T-helper 2 cell treated with Interferon-gamma antibody and Interleukin-4, amounts not matched to agents 5 μg/mL and 100 μg/mL, for 36 hours (primary cell): ENCODE data around the gene PEX10.

ENCODE experiments used
- DNase-seq: peaks from one replicate; pipeline ENCODE4 v3.0.0; 2021; ENCODE audit warnings: low spot score
- H3K27ac Mint-ChIP-seq: one replicate; pipeline ENCODE4 v1.8.0; 2021; ENCODE audit warnings: mild to moderate bottlenecking, mixed read lengths
- H3K27me3 Mint-ChIP-seq: one replicate; pipeline ENCODE4 v1.8.0; 2021; ENCODE audit warnings: low read depth, mixed read lengths
- H3K36me3 Mint-ChIP-seq: one replicate; pipeline ENCODE4 v1.8.0; 2021; ENCODE audit warnings: low read depth, mixed read lengths
- H3K4me1 Mint-ChIP-seq: one replicate; pipeline ENCODE4 v1.8.0; 2021; ENCODE audit warnings: low read depth, mixed read lengths
- H3K4me3 Mint-ChIP-seq: one replicate; pipeline ENCODE4 v1.8.0; 2022; ENCODE audit warnings: mild to moderate bottlenecking, moderate library complexity, mixed read lengths
- H3K9me3 Mint-ChIP-seq: one replicate; pipeline ENCODE4 v1.8.0; 2021; ENCODE audit warnings: mixed read lengths

PEX10 gene

GRCh38 chr1:2399890-2400575, 12.3 kb downstream of the PEX10 start:
- peaks cover 61% of the 10 kb centered on the region for H3K36me3 Mint-ChIP-seq
- H3K4me3 Mint-ChIP-seq: no peak overlapping the region
- no peaks in the 10 kb centered on the region for H3K27me3 Mint-ChIP-seq
- no peaks in the 10 kb centered on the region for H3K4me1 Mint-ChIP-seq
- DNase-seq: no peak
- H3K9me3 Mint-ChIP-seq: no peaks in the 10 kb centered on the region
- H3K27ac Mint-ChIP-seq: no peak overlapping the region

DNA sequence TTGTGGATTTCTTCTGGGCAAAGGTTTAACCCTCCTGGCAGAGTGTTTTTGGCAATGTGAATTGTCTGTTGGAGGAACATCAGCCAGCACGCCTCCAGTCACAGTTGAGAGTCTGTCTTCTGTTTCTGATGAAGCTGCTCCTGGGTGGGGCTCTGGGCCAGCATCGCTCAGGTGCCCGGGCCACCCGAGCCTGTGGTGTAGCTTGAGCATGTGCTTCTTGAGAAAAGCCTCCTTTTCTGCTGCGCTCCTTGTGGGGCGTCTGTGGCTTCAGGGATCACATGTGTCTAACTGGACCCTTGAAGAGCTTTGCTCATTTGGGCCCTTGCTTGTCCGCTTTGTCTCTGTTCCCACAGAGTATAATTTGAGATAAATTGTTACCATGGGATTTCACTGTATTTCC, 13.5 kb downstream of the PEX10 start:
- Mint-ChIP-seq H3K4me1 (no peaks in the 10 kb centered on the region), H3K27me3 (no peaks in the 10 kb centered on the region), H3K27ac (no peak overlapping the region), H3K4me3 (no peak overlapping the region), H3K9me3 (no peaks in the 10 kb centered on the region), H3K36me3 (peaks cover 63% of the 10 kb centered on the region)
- no peak for DNase-seq

DNA sequence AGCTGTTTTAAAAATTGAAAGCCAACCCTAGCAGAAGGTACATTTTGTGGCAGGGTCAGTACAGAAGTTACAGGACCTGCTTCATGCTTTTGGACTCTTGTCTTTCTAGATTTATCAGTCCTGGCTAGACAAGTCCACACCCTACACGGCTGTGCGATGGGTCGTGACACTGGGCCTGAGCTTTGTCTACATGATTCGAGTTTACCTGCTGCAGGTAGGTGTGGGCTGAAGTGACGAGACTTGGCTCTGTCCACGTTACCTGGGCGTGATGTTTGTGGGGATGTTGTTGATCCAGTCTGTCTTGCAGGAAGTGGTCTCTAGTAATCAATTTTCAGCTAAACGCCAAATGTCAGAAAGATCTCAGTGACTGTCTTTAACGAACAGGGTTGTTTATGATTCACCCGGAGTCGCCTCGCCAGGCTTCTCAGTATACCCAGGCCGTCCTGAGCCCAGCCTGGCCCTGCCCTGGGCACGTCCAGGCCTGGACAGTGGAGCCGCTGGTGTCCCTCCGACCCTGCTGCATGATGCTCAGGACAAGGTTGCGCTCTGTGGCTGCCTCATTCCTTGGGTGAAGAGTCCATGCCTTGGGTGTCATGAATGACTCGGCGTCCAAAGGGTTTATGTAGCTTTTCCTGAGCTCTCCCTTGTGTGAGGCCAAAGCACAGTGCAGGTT, 15.2 kb downstream of the PEX10 start:
- Mint-ChIP-seq H3K36me3 (peaks cover 65% of the 10 kb centered on the region), H3K9me3 (no peaks in the 10 kb centered on the region), H3K27me3 (no peaks in the 10 kb centered on the region), H3K4me1 (peaks cover 9% of the 10 kb centered on the region), H3K4me3 (no peak overlapping the region), H3K27ac (no peak overlapping the region)
- no peak for DNase-seq

DNA sequence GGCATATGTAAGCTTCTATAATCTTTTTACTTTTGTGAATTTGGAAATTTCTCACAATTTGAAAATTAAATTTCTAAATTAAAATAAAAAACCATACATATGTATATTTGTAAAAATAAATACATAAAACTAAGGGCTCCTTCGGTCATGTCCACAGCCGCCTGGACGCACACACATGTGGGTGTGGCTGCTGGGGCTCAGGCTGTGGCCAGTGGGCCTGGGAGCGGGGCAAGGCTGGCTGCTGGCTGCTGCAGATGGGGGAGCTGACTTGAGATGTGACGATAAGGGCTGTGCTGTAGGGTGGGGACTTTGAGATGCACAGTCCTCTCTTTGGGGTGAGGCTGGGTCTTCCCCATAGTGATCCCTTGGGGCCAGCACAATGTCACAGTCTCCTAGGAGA, 15.9 kb downstream of the PEX10 start:
- H3K36me3 Mint-ChIP-seq: peaks cover 60% of the 10 kb centered on the region
- DNase-seq: no peak
- H3K4me1 Mint-ChIP-seq: peaks cover 9% of the 10 kb centered on the region
- H3K27me3 Mint-ChIP-seq: no peaks in the 10 kb centered on the region
- no peaks in the 10 kb centered on the region for H3K9me3 Mint-ChIP-seq
- H3K27ac Mint-ChIP-seq: no peak overlapping the region
- H3K4me3 Mint-ChIP-seq: no peak overlapping the region

- peaks cover 9% of the 10 kb centered on the region for H3K4me1 Mint-ChIP-seq
- H3K27me3 Mint-ChIP-seq: no peaks in the 10 kb centered on the region
- H3K27ac Mint-ChIP-seq: no peak overlapping the region
- H3K4me3 Mint-ChIP-seq: no peak overlapping the region
- H3K9me3 Mint-ChIP-seq: no peaks in the 10 kb centered on the region
- peaks cover 58% of the 10 kb centered on the region for H3K36me3 Mint-ChIP-seq
- DNase-seq: no peak
These were observed 16.3 kb downstream of the PEX10 start for GRCh38 chr1:2396059-2396458.

- Mint-ChIP-seq H3K36me3 (peaks cover 51% of the 10 kb centered on the region), H3K27ac (no peak overlapping the region), H3K4me3 (no peak overlapping the region), H3K27me3 (no peaks in the 10 kb centered on the region), H3K4me1 (peaks cover 11% of the 10 kb centered on the region), H3K9me3 (no peaks in the 10 kb centered on the region)
- DNase-seq: no peak
These were observed 17.1 kb downstream of the PEX10 start for GRCh38 chr1:2395245-2395644.

GRCh38 chr1:2394761-2395160, 17.6 kb downstream of the PEX10 start:
- H3K36me3 Mint-ChIP-seq: peaks cover 47% of the 10 kb centered on the region
- H3K4me1 Mint-ChIP-seq: peaks cover 15% of the 10 kb centered on the region

DNA sequence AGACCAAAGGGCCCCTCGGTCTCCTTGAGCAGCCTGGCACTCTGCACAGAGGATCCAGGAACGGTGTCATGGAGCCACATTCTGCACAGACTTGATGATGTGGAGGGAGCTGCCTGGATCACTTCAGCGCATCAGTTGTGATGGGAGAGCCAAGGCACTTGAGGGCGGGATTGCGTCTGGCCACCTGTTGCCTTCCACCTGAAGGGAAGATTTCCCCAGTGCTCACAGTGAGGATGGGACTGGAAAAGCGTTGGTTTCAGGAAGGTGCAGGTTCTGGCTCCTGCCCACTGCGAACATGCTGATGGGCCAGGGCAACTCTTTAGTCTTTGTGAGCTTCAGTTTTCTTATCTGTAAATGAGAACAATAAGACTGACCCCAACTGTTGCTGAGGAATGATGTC, 18.1 kb downstream of the PEX10 start:
- Mint-ChIP-seq H3K27ac (peak overlapping the region; percentile 41), H3K4me1 (peaks cover 15% of the 10 kb centered on the region), H3K4me3 (no peak overlapping the region), H3K27me3 (no peaks in the 10 kb centered on the region), H3K36me3 (peaks cover 44% of the 10 kb centered on the region), H3K9me3 (no peaks in the 10 kb centered on the region)
- no peak for DNase-seq

More at GRCh38 chr1:2394761-2395160, 17.6 kb downstream of the PEX10 start:
- no peak for DNase-seq
- no peaks in the 10 kb centered on the region for H3K27me3 Mint-ChIP-seq
- no peak overlapping the region for H3K4me3 Mint-ChIP-seq
- no peak overlapping the region for H3K27ac Mint-ChIP-seq
- H3K9me3 Mint-ChIP-seq: no peaks in the 10 kb centered on the region

GRCh38 chr1:2393471-2393877, 18.9 kb downstream of the PEX10 start:
- no peaks in the 10 kb centered on the region for H3K27me3 Mint-ChIP-seq
- peaks cover 38% of the 10 kb centered on the region for H3K36me3 Mint-ChIP-seq
- peak overlapping the region; percentile 86 for H3K4me3 Mint-ChIP-seq
- peak overlapping the region; percentile 79 for H3K27ac Mint-ChIP-seq
- H3K9me3 Mint-ChIP-seq: no peaks in the 10 kb centered on the region
- H3K4me1 Mint-ChIP-seq: peaks cover 15% of the 10 kb centered on the region
- no peak for DNase-seq

- Mint-ChIP-seq H3K4me3 (peak overlapping the region; percentile 86), H3K27me3 (no peaks in the 10 kb centered on the region), H3K36me3 (peaks cover 38% of the 10 kb centered on the region), H3K4me1 (peaks cover 15% of the 10 kb centered on the region), H3K9me3 (no peaks in the 10 kb centered on the region), H3K27ac (peak overlapping the region; percentile 79)
- DNase-seq: no peak
These were observed 19.7 kb downstream of the PEX10 start for GRCh38 chr1:2392686-2393085.

DNA sequence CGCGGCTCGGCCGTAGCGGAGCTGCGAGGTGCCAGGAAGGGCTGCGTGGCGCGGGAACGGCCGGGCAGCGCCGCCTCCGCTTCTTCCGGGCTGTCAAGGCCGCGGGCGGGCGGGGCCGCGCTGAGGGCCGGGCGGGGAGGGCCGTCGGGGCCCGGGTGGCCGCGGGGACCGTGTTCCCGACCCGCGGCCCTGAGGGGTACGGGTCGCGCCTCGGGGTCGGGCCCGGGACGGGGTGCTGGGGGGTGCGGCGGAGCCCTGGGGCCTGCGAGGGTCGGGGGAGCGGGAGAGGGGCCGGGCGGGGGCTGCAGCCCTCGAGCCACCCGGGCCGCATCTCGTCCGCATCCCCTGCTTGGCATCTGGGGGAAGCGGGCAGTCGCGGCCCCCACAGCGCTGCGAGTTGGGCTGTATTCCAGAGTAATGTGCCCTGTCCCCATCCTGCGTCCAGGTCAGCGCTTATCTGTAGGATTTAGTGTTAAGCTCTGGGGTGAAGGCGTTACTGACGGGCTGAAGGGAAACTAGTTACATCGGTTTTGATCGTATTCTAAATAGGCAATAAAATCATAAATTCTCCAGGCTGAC, 20.3 kb downstream of the PEX10 start:
- Mint-ChIP-seq H3K36me3 (peaks cover 32% of the 10 kb centered on the region), H3K4me1 (peaks cover 15% of the 10 kb centered on the region), H3K9me3 (no peaks in the 10 kb centered on the region), H3K27me3 (no peaks in the 10 kb centered on the region), H3K4me3 (peak overlapping the region; percentile 86), H3K27ac (peak overlapping the region; percentile 79)
- no peak for DNase-seq

DNA sequence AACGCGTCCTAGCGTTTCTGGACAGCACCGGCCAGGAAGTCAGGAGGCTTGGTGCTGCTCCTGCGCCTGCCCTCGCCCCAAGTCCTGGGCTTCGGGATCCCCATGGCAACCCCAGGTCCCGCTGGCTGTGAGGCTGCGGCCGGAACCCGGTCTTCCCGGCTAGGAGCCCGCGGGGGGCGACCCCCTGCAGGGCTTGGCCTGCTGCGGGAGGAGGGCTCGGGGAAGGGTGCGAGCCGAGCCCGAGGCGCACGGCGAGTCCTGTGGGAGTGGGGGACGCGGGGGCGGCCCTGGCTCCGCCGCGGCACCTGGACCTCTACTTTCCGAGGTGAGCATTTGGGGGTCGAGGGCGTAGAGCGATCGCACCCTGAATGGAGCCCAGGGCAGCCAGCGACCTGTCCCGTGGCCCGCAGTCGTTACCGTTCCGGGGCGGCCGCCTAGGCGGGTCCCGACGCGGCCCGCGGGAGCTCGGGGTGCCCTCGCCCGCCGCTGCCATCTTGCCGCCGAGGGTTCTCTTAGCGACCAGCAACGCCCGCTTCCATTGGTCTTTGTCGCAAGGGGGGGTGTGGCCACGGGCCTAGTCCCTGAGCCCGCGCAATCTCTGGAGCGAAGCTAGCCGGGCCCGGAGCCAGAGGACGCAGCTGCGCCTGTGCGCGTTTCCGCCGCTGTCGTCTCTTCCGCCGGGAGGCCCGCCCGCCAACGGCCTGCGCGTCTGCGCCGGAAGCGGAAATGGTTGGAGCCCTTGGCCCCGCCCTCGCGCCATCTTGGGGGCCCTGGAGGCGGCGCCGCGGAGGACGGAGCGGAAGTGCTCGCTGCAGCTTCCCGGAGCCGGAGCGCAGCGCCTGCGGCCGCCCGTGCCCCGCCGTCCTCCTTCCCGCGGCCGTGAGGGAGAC, 21.1 kb downstream of the PEX10 start, which contains the start of the genes MORN1 and RER1:
Gene MORN1 (minus strand): TSS at position 514 of the 890 bp plus-strand sequence. CDS start 21 bp downstream, at position 493.
Gene RER1 (plus strand): TSS at position 801 of the 890 bp plus-strand sequence. CDS start 3,950 bp downstream, outside the sequence.
- no peaks in the 10 kb centered on the region for H3K27me3 Mint-ChIP-seq
- H3K9me3 Mint-ChIP-seq: no peaks in the 10 kb centered on the region
- DNase-seq: peak; percentile 99
- H3K36me3 Mint-ChIP-seq: peaks cover 27% of the 10 kb centered on the region
- peaks cover 15% of the 10 kb centered on the region for H3K4me1 Mint-ChIP-seq
- peak within 1 kb of the TSS; percentile 79 for H3K27ac Mint-ChIP-seq
- peak within 1 kb of the TSS; percentile 86 for H3K4me3 Mint-ChIP-seq

- no peak for DNase-seq
- H3K4me1 Mint-ChIP-seq: peaks cover 15% of the 10 kb centered on the region
- H3K4me3 Mint-ChIP-seq: peak overlapping the region; percentile 80
- H3K36me3 Mint-ChIP-seq: peaks cover 20% of the 10 kb centered on the region
- H3K27me3 Mint-ChIP-seq: no peaks in the 10 kb centered on the region
- H3K27ac Mint-ChIP-seq: no peak overlapping the region
- H3K9me3 Mint-ChIP-seq: no peaks in the 10 kb centered on the region
These were observed 22.7 kb downstream of the PEX10 start for GRCh38 chr1:2389644-2390043.
